ENCODE measurements around the gene COA3.

DNA sequence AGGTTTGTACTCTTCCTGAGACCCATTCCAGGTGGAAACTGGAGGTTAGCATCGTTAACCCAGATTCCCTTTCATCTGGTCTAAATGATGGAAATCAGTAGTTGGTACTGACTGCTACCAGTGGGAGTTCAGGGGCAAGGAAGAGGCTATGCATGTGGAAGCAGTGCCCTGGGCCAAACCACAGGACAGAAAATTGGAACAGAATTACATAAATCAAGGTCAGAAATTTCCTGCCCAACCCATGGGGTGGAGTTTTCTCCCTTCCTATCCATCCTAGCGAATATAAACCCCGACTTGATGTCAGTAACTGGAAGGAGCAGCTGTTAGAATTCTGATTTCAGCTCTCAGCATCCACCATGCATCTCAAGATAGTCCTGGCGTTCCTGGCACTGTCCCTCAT, 45.8 kb upstream of the COA3 start, which contains the start of gene AOC2:
- TF ChIP-seq TCF4 (CRISPR knock-in tag; IDR thresholded peaks at IDR 0.05; ENCODE audit: borderline replicate concordance) (no peak), ZNF8 (CRISPR knock-in tag; IDR thresholded peaks at IDR 0.05) (no peak), ZFP3 (CRISPR knock-in tag; IDR thresholded peaks at IDR 0.05) (no peak), ZC3H10 (CRISPR knock-in tag; IDR thresholded peaks at IDR 0.05) (no peak), ESRRG (CRISPR knock-in tag; IDR thresholded peaks at IDR 0.05) (no peak), TOX (CRISPR knock-in tag; IDR thresholded peaks at IDR 0.05; ENCODE audit: borderline replicate concordance) (no peak), BACH2 (CRISPR knock-in tag; IDR thresholded peaks at IDR 0.05; ENCODE audit: borderline replicate concordance) (no peak), OSR1 (CRISPR knock-in tag; IDR thresholded peaks at IDR 0.05) (no peak), PPARA (CRISPR knock-in tag; IDR thresholded peaks at IDR 0.05; ENCODE audit: borderline replicate concordance) (no peak), RARB (CRISPR knock-in tag; IDR thresholded peaks at IDR 0.05) (no peak)
- TF ChIP-seq, protein P1, sequence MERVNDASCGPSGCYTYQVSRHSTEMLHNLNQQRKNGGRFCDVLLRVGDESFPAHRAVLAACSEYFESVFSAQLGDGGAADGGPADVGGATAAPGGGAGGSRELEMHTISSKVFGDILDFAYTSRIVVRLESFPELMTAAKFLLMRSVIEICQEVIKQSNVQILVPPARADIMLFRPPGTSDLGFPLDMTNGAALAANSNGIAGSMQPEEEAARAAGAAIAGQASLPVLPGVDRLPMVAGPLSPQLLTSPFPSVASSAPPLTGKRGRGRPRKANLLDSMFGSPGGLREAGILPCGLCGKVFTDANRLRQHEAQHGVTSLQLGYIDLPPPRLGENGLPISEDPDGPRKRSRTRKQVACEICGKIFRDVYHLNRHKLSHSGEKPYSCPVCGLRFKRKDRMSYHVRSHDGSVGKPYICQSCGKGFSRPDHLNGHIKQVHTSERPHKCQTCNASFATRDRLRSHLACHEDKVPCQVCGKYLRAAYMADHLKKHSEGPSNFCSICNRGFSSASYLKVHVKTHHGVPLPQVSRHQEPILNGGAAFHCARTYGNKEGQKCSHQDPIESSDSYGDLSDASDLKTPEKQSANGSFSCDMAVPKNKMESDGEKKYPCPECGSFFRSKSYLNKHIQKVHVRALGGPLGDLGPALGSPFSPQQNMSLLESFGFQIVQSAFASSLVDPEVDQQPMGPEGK (CRISPR knock-in tag; IDR thresholded peaks at IDR 0.05; ENCODE audit: borderline replicate concordance) = no peak
- TF ChIP-seq, protein P2, sequence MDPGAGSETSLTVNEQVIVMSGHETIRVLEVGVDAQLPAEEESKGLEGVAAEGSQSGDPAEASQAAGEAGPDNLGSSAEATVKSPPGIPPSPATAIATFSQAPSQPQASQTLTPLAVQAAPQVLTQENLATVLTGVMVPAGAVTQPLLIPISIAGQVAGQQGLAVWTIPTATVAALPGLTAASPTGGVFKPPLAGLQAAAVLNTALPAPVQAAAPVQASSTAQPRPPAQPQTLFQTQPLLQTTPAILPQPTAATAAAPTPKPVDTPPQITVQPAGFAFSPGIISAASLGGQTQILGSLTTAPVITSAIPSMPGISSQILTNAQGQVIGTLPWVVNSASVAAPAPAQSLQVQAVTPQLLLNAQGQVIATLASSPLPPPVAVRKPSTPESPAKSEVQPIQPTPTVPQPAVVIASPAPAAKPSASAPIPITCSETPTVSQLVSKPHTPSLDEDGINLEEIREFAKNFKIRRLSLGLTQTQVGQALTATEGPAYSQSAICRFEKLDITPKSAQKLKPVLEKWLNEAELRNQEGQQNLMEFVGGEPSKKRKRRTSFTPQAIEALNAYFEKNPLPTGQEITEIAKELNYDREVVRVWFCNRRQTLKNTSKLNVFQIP (CRISPR knock-in tag; IDR thresholded peaks at IDR 0.05; ENCODE audit: borderline replicate concordance, low read depth) = no peak
